Neural progenitor cell (in vitro differentiated cells): ENCODE measurements around the gene IFNG.

Experiments
- CTCF ChIP-seq: fragments of 200-600 bp; sonication (generic); IDR thresholded peaks from 2 replicates; pipeline ENCODE4 v1.5.1; 2017; ENCODE audit warnings: antibody characterized with exemption, mild to moderate bottlenecking
- EZH2phosphoT487 ChIP-seq: fragments of 200-600 bp; sonication (generic); IDR thresholded peaks from 2 replicates; pipeline ENCODE4 v1.6.1; 2017; ENCODE audit warnings: antibody characterized with exemption

- TF ChIP-seq CTCF (no peak), EZH2phosphoT487 (no peak)
These were observed 39.6 kb upstream of the IFNG start for GRCh38 chr12:68199127-68199526.
